Transverse colon (tissue), 4 donors: ENCODE measurements around the gene DST. TPM values are rescaled to one million over a fixed set of nuclear protein-coding genes. Genes with fewer than 3 reads are reported as not detected.

Source experiments
- DNase-seq: peaks from one replicate; pipeline ENCODE4 v3.0.0-alpha.2; 2019
- H3K27ac ChIP-seq, 4 donors: fragments of 200-600 bp; sonication (generic); 2 replicates each; pipeline ENCODE4 v1.5.1; 2016 to 2018; ENCODE audit warnings: inconsistent platforms in 4 of 4
- H3K27me3 ChIP-seq: fragments of 200-600 bp; sonication (generic); 2 replicates; pipeline ENCODE4 v1.5.1; 2017; ENCODE audit warnings: inconsistent platforms
- H3K36me3 ChIP-seq, 4 donors: fragments of 200-600 bp; sonication (generic); 2 replicates each; pipeline ENCODE4 v1.5.1; 2017 to 2019; ENCODE audit warnings: inconsistent platforms in 4 of 4
- H3K4me1 ChIP-seq, 4 donors: fragments of 200-600 bp; sonication (generic); 2 replicates each; pipeline ENCODE4 v1.5.1; 2017 to 2020; ENCODE audit warnings: inconsistent platforms in 4 of 4
- H3K4me3 ChIP-seq, 4 donors: fragments of 200-600 bp; sonication (generic); 1 replicate in 1 of 4; 2 replicates in 3 of 4; pipeline versions ENCODE4 v1.5.1 to v1.6.1; 2017 to 2019; ENCODE audit warnings: inconsistent platforms in 4 of 4
- H3K9me3 ChIP-seq, 2 donors: fragments of 200-600 bp; sonication (generic); 2 replicates each; pipeline ENCODE4 v1.5.1; 2017 to 2019; ENCODE audit warnings: inconsistent platforms in 2 of 2
- CTCF ChIP-seq, 5 experiments: fragments of 200-600 bp in 3 of 5; fragments of 450-650 bp in 2 of 5; sonication (generic) in 3 of 5; IDR thresholded peaks; 1 replicate in 2 of 5; 2 replicates in 3 of 5; pipeline ENCODE4 v1.5.1; 2016 to 2017; ENCODE audit warnings: antibody characterized with exemption in 5 of 5, inconsistent platforms in 3 of 5, mild to moderate bottlenecking in 2 of 5, moderate library complexity in 1 of 5
- EP300 ChIP-seq: sonication (generic); formaldehyde crosslinking; IDR thresholded peaks from one replicate; pipeline ENCODE4 v1.6.1; 2017; ENCODE audit warnings: antibody characterized with exemption, low read depth
- POLR2A ChIP-seq: fragments of 450-650 bp; IDR thresholded peaks from one replicate; pipeline ENCODE4 v1.6.1; 2016; ENCODE audit warnings: antibody characterized with exemption, mild to moderate bottlenecking, moderate library complexity
- POLR2AphosphoS5 ChIP-seq, 3 donors: sonication (generic); formaldehyde crosslinking; IDR thresholded peaks; one replicate each; pipeline ENCODE4 v1.6.1; 2016; ENCODE audit warnings: antibody characterized with exemption in 3 of 3
- WGBS, 2 donors: methylation state at CpG; one replicate each; pipeline ENCODE4 v1.1.5; 2018; ENCODE audit warnings: low coverage in 1 of 2; 5-methylcytosine and 5-hydroxymethylcytosine counted together
- in situ Hi-C, 4 donors: fragments of 200-750 bp; cut with MboI; loops; one replicate each; pipeline versions ENCODE4 v1.15.0 to v1.15.1; 2017; ENCODE audit warnings: low sequenced_read_pairs in 3 of 4, low pct_ligation_motif_present in 1 of 4, low pct_unique_long_range_greater_than_20kb in 1 of 4
- intact Hi-C: fragments of 100-400 bp; cut with DNase I; formaldehyde crosslinking; loops from one replicate; pipeline ENCODE4 v1.15.1; 2023; ENCODE audit warnings: low total_unique reads
- total RNA-seq, 4 donors: library from RNA; depleted of rRNA; stranded (reverse); fragments of >200 nt; gene quantifications; one replicate each; pipeline ENCODE4 v1.1.0, GENCODE V29; 2016

The DST gene
- total RNA-seq, 4 donors from 2014 or later: 280 to 535 (median 428) TPM

- Histone ChIP-seq H3K36me3 (peaks cover 0 to 18% (median 2%) of the 10 kb centered on the region in 4 donors), H3K9me3 (no peaks in the 10 kb centered on the region), H3K4me3 (peak overlapping the region in 3 of 4 donors; percentile 56 to 66 (median 61)), H3K27ac (peak overlapping the region; percentile 91 to 98 (median 96)), H3K27me3 (no peaks in the 10 kb centered on the region), H3K4me1 (peaks cover 0 to 62% (median 24%) of the 10 kb centered on the region in 4 donors)
- TF ChIP-seq CTCF (IDR thresholded peaks at IDR 0.05) (no peak), POLR2AphosphoS5 (IDR thresholded peaks at IDR 0.05) (no peak), POLR2A (no peak), EP300 (no peak)
- in situ Hi-C loops: no loop called here
- no peak for DNase-seq
- intact Hi-C loops: loop anchor here (10.0 kb wide), 1 partner anchor 45 kb away; no protein-coding TSS in a partner anchor
These were observed 103.1 kb downstream of the DST start for GRCh38 chr6:56539527-56540105.

GRCh38 chr6:56538851-56539250 is 103.8 kb downstream of the DST start:
- in situ Hi-C loops (no loop called here), intact Hi-C loops (no loop called here)
- H3K36me3 ChIP-seq: peaks cover 0 to 19% (median 2%) of the 10 kb centered on the region in 4 donors
- no peak for DNase-seq
- no peaks in the 10 kb centered on the region for H3K27me3 ChIP-seq
- H3K9me3 ChIP-seq: no peaks in the 10 kb centered on the region
- no peak for TF ChIP-seq EP300
- no peak for TF ChIP-seq POLR2A
- no peak for TF ChIP-seq POLR2AphosphoS5 (IDR thresholded peaks at IDR 0.05)
- no peak for TF ChIP-seq CTCF (IDR thresholded peaks at IDR 0.05)
- H3K4me3 ChIP-seq: peak overlapping the region in 3 of 4 donors; percentile 56 to 66 (median 61)
- peaks cover 0 to 64% (median 24%) of the 10 kb centered on the region in 4 donors for H3K4me1 ChIP-seq
- WGBS, 2 donors: 45 to 46% methylated on average over 2 of the region's 2 CpGs
- peak overlapping the region; percentile 91 to 98 (median 96) for H3K27ac ChIP-seq

DNA sequence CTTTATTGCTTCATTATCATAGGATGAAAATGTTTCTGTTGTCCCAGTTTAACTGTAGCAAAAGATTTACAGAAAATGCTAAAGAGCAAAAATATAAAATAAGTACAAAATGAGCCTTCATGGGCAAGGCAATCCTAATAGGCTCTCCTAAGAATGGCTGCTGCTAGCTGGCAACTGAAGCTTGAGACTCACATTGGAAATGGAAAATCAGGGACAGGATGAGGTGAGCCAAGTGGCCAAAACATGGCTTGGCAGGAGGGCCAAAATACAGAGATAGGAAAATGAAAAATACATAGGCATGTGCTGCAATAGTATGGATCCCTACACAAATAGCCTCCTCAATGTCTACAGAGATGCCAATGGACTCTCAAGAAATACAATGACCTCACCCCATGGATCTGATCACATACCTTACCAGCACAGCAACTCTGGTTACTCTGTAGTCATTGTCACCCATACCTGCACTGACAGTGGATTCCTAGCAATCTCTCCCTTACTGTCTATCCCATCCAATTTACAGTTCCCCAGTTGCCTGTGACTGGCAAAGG is 105.4 kb downstream of the DST start:
- peaks cover 0 to 65% (median 26%) of the 10 kb centered on the region in 4 donors for H3K4me1 ChIP-seq
- H3K27ac ChIP-seq: peak overlapping the region in 2 of 4 donors; percentile 19 to 97
- intact Hi-C loops (no loop called here), in situ Hi-C loops (no loop called here)
- peak overlapping the region in 2 of 4 donors; percentile 1 to 66 for H3K4me3 ChIP-seq
- no peak for TF ChIP-seq EP300
- TF ChIP-seq CTCF (IDR thresholded peaks at IDR 0.05): no peak
- TF ChIP-seq POLR2AphosphoS5 (IDR thresholded peaks at IDR 0.05): no peak
- no peak for TF ChIP-seq POLR2A
- no peaks in the 10 kb centered on the region for H3K9me3 ChIP-seq
- no peaks in the 10 kb centered on the region for H3K27me3 ChIP-seq
- no peak for DNase-seq
- H3K36me3 ChIP-seq: peaks cover 0 to 22% (median 2%) of the 10 kb centered on the region in 4 donors

DNA sequence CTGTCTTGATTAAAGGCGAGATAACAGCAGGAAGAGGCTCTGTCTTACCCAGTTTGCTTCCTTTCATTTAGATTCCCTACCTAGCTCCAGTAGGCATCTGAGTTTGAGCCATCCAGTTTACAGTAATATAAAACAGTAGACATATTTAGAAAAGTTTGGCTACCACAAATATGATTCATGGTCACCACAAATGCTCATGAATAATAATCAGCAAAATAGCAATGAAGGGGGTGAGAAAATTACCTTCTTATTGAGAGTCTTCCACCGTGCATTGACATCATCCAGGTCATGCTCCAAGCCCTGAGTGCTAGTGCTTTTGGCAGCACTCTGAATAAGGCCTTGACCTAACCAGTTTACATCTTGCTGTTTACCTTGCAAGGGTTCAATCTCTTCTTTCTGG is 106.2 kb downstream of the DST start:
- in situ Hi-C loops: no loop called here
- peaks cover 0 to 60% (median 21%) of the 10 kb centered on the region in 4 donors for H3K4me1 ChIP-seq
- WGBS, 2 donors: 86 to 91% methylated on average over 1 to 2 of the region's 2 CpGs

More for the DNA sequence above, 106.2 kb downstream of the DST start:
- Histone ChIP-seq H3K27me3 (no peaks in the 10 kb centered on the region), H3K9me3 (no peaks in the 10 kb centered on the region), H3K27ac (no peak overlapping the region), H3K4me3 (no peak overlapping the region), H3K36me3 (peaks cover 0 to 29% (median 2%) of the 10 kb centered on the region in 4 donors)
- DNase-seq: no peak
- intact Hi-C loops: no loop called here
- TF ChIP-seq POLR2AphosphoS5 (IDR thresholded peaks at IDR 0.05) (no peak), CTCF (IDR thresholded peaks at IDR 0.05) (no peak), POLR2A (no peak), EP300 (no peak)
